Upper lobe of right lung (tissue), 1 donor: Measurements from ENCODE around the gene CDYL. TPM values are rescaled to one million over a fixed set of nuclear protein-coding genes. Genes with fewer than 3 reads are reported as not detected.

ENCODE experiments used
- ATAC-seq: fragments of 200-7000 bp; cut with Tn5 transposase; one replicate; pipeline ENCODE4 v1.9.1; 2020; ENCODE audit warnings: mild to moderate bottlenecking, moderate library complexity
- DNase-seq: peaks from one replicate; pipeline ENCODE4 v3.0.0-alpha.2; 2020
- H3K27ac ChIP-seq: fragments of 200-600 bp; one replicate; pipeline ENCODE4 v1.8.0; 2022
- H3K27me3 ChIP-seq: fragments of 200-600 bp; one replicate; pipeline ENCODE4 v1.8.0; 2022; ENCODE audit warnings: mild to moderate bottlenecking
- H3K36me3 ChIP-seq: fragments of 200-600 bp; one replicate; pipeline ENCODE4 v1.8.0; 2022
- H3K4me1 ChIP-seq: fragments of 200-600 bp; one replicate; pipeline ENCODE4 v1.8.0; 2022
- H3K4me3 ChIP-seq: fragments of 200-600 bp; one replicate; pipeline ENCODE4 v1.8.0; 2022; ENCODE audit warnings: mild to moderate bottlenecking
- H3K9me3 ChIP-seq: fragments of 200-600 bp; one replicate; pipeline ENCODE4 v1.8.0; 2022
- CTCF ChIP-seq: fragments of 200-600 bp; IDR thresholded peaks from one replicate; pipeline ENCODE4 v1.8.0; 2022; ENCODE audit warnings: antibody characterized with exemption
- intact Hi-C: fragments of 100-400 bp; cut with DNase I; formaldehyde crosslinking; loops from one replicate; pipeline ENCODE4 v1.11.0; 2022
- total RNA-seq: library from RNA; stranded (reverse); fragmentation: NEBNext Ultra II Directional; extraction: Animal tissue kit (Norgen Biotek cat#: 25700); gene quantifications from one replicate; pipeline ENCODE4 v1.2.1, GENCODE V29; 2021
- donor health status: DM: no; HTN: yes; CAD: no; lungs with severe emphysema.

Gene CDYL
- total RNA-seq, 1 donor from 2014 or later = 40.8 TPM

- H3K4me1 ChIP-seq = no peaks in the 10 kb centered on the region
- DNase-seq (no peak), ATAC-seq (peak; percentile 29)
- H3K36me3 ChIP-seq = no peaks in the 10 kb centered on the region
- H3K27me3 ChIP-seq = no peaks in the 10 kb centered on the region
- no peaks in the 10 kb centered on the region for H3K9me3 ChIP-seq
- no peak overlapping the region for H3K27ac ChIP-seq
- intact Hi-C loops = no loop called here
- no peak for TF ChIP-seq CTCF
- H3K4me3 ChIP-seq = no peak overlapping the region
Measured at GRCh38 chr6:4964675-4965561, 188.7 kb downstream of the CDYL start.

GRCh38 chr6:4965562-4966389 lies 189.6 kb downstream of the CDYL start:
- Histone ChIP-seq H3K36me3 (no peaks in the 10 kb centered on the region), H3K4me3 (no peak overlapping the region), H3K27me3 (no peaks in the 10 kb centered on the region), H3K27ac (no peak overlapping the region), H3K9me3 (no peaks in the 10 kb centered on the region), H3K4me1 (no peaks in the 10 kb centered on the region)
- no peak for ATAC-seq
- no peak for TF ChIP-seq CTCF
- DNase-seq = no peak
- intact Hi-C loops = no loop called here

- Histone ChIP-seq H3K36me3 (no peaks in the 10 kb centered on the region), H3K27me3 (no peaks in the 10 kb centered on the region), H3K9me3 (no peaks in the 10 kb centered on the region), H3K4me1 (no peaks in the 10 kb centered on the region), H3K27ac (no peak overlapping the region), H3K4me3 (no peak overlapping the region)
- DNase-seq = no peak
- TF ChIP-seq CTCF = no peak
- no peak for ATAC-seq
- intact Hi-C loops = no loop called here
Measured at GRCh38 chr6:4967301-4968030, 191.3 kb downstream of the CDYL start.

- H3K4me3 ChIP-seq = no peak overlapping the region
- H3K27ac ChIP-seq = no peak overlapping the region
- no peaks in the 10 kb centered on the region for H3K4me1 ChIP-seq
- DNase-seq (no peak), ATAC-seq (no peak)
- intact Hi-C loops = no loop called here
- no peaks in the 10 kb centered on the region for H3K27me3 ChIP-seq
- no peaks in the 10 kb centered on the region for H3K36me3 ChIP-seq
- H3K9me3 ChIP-seq = no peaks in the 10 kb centered on the region
- TF ChIP-seq CTCF = no peak
Measured at GRCh38 chr6:4969609-4970285, 193.5 kb downstream of the CDYL start.

- H3K27me3 ChIP-seq = no peaks in the 10 kb centered on the region
- no peaks in the 10 kb centered on the region for H3K9me3 ChIP-seq
- no peak overlapping the region for H3K27ac ChIP-seq
- DNase-seq (no peak), ATAC-seq (no peak)
- TF ChIP-seq CTCF = no peak
- no peak overlapping the region for H3K4me3 ChIP-seq
- no peaks in the 10 kb centered on the region for H3K36me3 ChIP-seq
- no peaks in the 10 kb centered on the region for H3K4me1 ChIP-seq
- intact Hi-C loops = no loop called here
Measured at GRCh38 chr6:4970739-4971395, 194.7 kb downstream of the CDYL start.
